ENCODE data around the gene SLC39A9. TPM values are rescaled to one million over a fixed set of nuclear protein-coding genes. Genes with fewer than 3 reads are reported as not detected.

Gene SLC39A9
- total RNA-seq, 4 donors from 2014 or later: 20.6 to 23.2 (median 21.8) TPM

GRCh38 chr14:69501423-69501838 is 102.9 kb downstream of the SLC39A9 start:
- H3K9me3 ChIP-seq: no peaks in the 10 kb centered on the region
- peak; percentile 96 for ATAC-seq
- in situ Hi-C loops (cut with MboI; ENCODE audit: low sequenced_read_pairs in 4 of 4): no loop called here
- peak; percentile 57 to 79 for DNase-seq
- H3K27me3 ChIP-seq: no peaks in the 10 kb centered on the region
- intact Hi-C loops (cut with DNase I; ENCODE audit: low total_unique reads): no loop called here
- no peaks in the 10 kb centered on the region for H3K36me3 ChIP-seq
- H3K4me3 ChIP-seq: no peak overlapping the region
- peaks cover 27 to 28% of the 10 kb centered on the region in 2 donors for H3K4me1 ChIP-seq
- H3K27ac ChIP-seq: peak overlapping the region; percentile 18 to 62 (median 32)
- TF ChIP-seq POLR2A (IDR thresholded peaks at IDR 0.05) (no peak), CTCF (IDR thresholded peaks at IDR 0.05 in 4 of 5, conservative IDR thresholded peaks at IDR 0.05 in 1 of 5) (no peak)

- TF ChIP-seq POLR2A (IDR thresholded peaks at IDR 0.05): no peak
- ATAC-seq (no peak), DNase-seq (no peak)
- H3K27ac ChIP-seq: no peak overlapping the region
- H3K36me3 ChIP-seq: no peaks in the 10 kb centered on the region
- intact Hi-C loops (cut with DNase I; ENCODE audit: low total_unique reads) (no loop called here), in situ Hi-C loops (cut with MboI; ENCODE audit: low sequenced_read_pairs in 4 of 4) (no loop called here)
- no peaks in the 10 kb centered on the region for H3K9me3 ChIP-seq
- H3K27me3 ChIP-seq: no peaks in the 10 kb centered on the region
- H3K4me3 ChIP-seq: no peak overlapping the region
- H3K4me1 ChIP-seq: peaks cover 22 to 23% of the 10 kb centered on the region in 2 donors
Observed at GRCh38 chr14:69504775-69505174, 106.3 kb downstream of the SLC39A9 start.

- DNase-seq: no peak
- TF ChIP-seq CTCF (IDR thresholded peaks at IDR 0.05 in 4 of 5, conservative IDR thresholded peaks at IDR 0.05 in 1 of 5): no peak
Observed at GRCh38 chr14:69505338-69506240, 107.1 kb downstream of the SLC39A9 start.

GRCh38 chr14:69506241-69506595 is 107.7 kb downstream of the SLC39A9 start:
- no peak for ATAC-seq
- intact Hi-C loops (cut with DNase I; ENCODE audit: low total_unique reads): no loop called here

More at GRCh38 chr14:69505338-69506240, 107.1 kb downstream of the SLC39A9 start:
- no peaks in the 10 kb centered on the region for H3K9me3 ChIP-seq
- in situ Hi-C loops (cut with MboI; ENCODE audit: low sequenced_read_pairs in 4 of 4): no loop called here
- peaks cover 16 to 17% of the 10 kb centered on the region in 2 donors for H3K4me1 ChIP-seq
- H3K27ac ChIP-seq: no peak overlapping the region
- no peaks in the 10 kb centered on the region for H3K36me3 ChIP-seq
- no peak overlapping the region for H3K4me3 ChIP-seq
- no peak for ATAC-seq
- H3K27me3 ChIP-seq: no peaks in the 10 kb centered on the region
- intact Hi-C loops (cut with DNase I; ENCODE audit: low total_unique reads): no loop called here

More at GRCh38 chr14:69506241-69506595, 107.7 kb downstream of the SLC39A9 start:
- Histone ChIP-seq H3K27ac (no peak overlapping the region), H3K4me1 (peaks cover 10 to 11% of the 10 kb centered on the region in 2 donors), H3K27me3 (no peaks in the 10 kb centered on the region), H3K9me3 (no peaks in the 10 kb centered on the region), H3K36me3 (no peaks in the 10 kb centered on the region), H3K4me3 (no peak overlapping the region)
- no peak for DNase-seq
- in situ Hi-C loops (cut with MboI; ENCODE audit: low sequenced_read_pairs in 4 of 4): no loop called here
- TF ChIP-seq POLR2A (IDR thresholded peaks at IDR 0.05) (no peak), CTCF (IDR thresholded peaks at IDR 0.05 in 4 of 5, conservative IDR thresholded peaks at IDR 0.05 in 1 of 5) (no peak)

Other genes starting within 250 kb of the SLC39A9 start
- 10 to 100 TPM; 45.9 to 96.6 (median 66.8) TPM for gene DCAF5, start 245.6 kb upstream of the SLC39A9 start, total RNA-seq
- 10 to 100 TPM; 13.7 to 19.7 (median 16.5) TPM for gene EXD2, start 207.2 kb upstream of the SLC39A9 start, total RNA-seq
- 1 to 10 TPM in 2 of 4 donors, under 1 TPM in 2; 0.15 to 2.7 (median 1.7) TPM for gene GALNT16, start 138.5 kb upstream of the SLC39A9 start, total RNA-seq
- gene ERH, start 393 bp upstream of the SLC39A9 start, total RNA-seq: 10 to 100 TPM; 46.7 to 49.2 (median 48.1) TPM
- under 1 TPM in 2 of 4 donors, not detected in 2; 0.04 to 0.10 TPM for gene PLEKHD1, start 86.0 kb downstream of the SLC39A9 start, total RNA-seq
- gene CCDC177, start 176.2 kb downstream of the SLC39A9 start, total RNA-seq: not detected
- gene SUSD6, start 212.9 kb downstream of the SLC39A9 start, total RNA-seq: 10 to 100 TPM; 11.9 to 26.3 (median 16.2) TPM

All from gastrocnemius medialis (tissue), 4 donors.